ENCODE measurements around the gene CMTM8.

DNA sequence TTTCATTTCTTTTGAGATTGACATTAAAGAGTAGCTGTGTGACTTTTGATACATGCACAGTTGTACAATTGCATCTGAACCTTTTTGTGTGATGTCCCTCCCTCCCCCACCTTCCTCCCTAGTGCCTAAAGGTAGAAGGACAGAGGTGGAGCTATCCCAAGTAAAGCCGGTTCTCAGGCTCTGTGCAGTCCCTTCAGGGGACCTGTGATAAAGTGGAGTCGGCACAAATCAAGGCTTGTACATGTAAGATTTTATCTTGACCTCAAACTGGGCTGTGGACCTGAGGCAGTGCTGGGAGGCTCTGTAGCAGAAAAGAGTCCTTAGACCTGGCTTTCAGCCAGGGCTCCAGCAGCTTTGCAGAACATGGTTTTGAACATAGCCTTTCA, 97.6 kb downstream of the CMTM8 start:
- TF ChIP-seq CTCF (IDR thresholded peaks at IDR 0.05 in 4 of 5, conservative IDR thresholded peaks at IDR 0.05 in 1 of 5) (no peak), POLR2A (IDR thresholded peaks at IDR 0.05) (no peak)
